ENCODE results near the gene RNASEH2A.

RNASEH2A gene

DNA sequence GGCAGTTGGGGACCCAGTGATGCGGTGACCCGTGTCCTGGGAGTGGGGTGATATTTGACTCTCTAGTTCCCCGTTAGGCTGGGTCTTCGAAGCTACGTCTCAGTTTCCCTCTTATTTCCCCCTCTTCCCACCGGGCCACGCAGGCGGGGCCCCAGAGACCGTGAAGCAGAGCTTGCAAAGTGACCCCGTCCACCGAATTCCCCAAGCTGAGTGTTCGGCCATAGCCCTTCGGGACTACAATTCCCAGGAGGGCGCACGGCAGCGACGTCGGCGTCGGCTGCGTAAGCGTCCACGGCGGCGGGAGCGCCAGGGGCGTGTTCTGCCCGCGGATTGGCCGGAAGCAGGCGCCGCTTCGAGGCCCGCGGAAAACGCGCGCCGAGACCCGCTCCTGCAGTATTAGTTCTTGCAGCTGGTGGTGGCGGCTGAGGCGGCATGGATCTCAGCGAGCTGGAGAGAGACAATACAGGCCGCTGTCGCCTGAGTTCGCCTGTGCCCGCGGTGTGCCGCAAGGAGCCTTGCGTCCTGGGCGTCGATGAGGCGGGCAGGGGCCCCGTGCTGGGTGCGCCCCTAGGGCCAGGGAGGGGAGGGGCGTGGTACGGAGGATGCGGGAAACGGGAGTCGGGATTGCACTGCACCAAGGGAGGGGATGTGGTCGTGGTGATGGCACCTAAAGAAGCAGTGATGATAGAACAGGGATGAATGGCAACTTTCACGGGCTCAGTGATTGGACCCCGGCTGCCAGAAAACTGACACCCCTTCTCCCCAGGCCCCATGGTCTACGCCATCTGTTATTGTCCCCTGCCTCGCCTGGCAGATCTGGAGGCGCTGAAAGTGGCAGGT, at the start of gene RNASEH2A:
RNASEH2A (plus strand) TSS at position 343 of the 840 bp plus-strand sequence; CDS start at position 433, 90 bp downstream.
- H3K4me3 ChIP-seq (ENCODE audit: low read length): peak within 1 kb of the TSS; percentile 16
- no peaks in the 10 kb centered on the region for H3K9me3 ChIP-seq (ENCODE audit: control insufficient read depth, low read length)
- H3K27me3 ChIP-seq (ENCODE audit: control insufficient read depth, insufficient read depth, low read length): no peaks in the 10 kb centered on the region
- peak within 1 kb of the TSS; percentile 53 for H3K9ac ChIP-seq (ENCODE audit: low read length)
- H3K4me1 ChIP-seq (ENCODE audit: control insufficient read depth, insufficient read depth, low read length): peaks cover 21% of the 10 kb centered on the region
- H3K36me3 ChIP-seq (ENCODE audit: control insufficient read depth, insufficient read depth, low read length): no peaks in the 10 kb centered on the region

DNA sequence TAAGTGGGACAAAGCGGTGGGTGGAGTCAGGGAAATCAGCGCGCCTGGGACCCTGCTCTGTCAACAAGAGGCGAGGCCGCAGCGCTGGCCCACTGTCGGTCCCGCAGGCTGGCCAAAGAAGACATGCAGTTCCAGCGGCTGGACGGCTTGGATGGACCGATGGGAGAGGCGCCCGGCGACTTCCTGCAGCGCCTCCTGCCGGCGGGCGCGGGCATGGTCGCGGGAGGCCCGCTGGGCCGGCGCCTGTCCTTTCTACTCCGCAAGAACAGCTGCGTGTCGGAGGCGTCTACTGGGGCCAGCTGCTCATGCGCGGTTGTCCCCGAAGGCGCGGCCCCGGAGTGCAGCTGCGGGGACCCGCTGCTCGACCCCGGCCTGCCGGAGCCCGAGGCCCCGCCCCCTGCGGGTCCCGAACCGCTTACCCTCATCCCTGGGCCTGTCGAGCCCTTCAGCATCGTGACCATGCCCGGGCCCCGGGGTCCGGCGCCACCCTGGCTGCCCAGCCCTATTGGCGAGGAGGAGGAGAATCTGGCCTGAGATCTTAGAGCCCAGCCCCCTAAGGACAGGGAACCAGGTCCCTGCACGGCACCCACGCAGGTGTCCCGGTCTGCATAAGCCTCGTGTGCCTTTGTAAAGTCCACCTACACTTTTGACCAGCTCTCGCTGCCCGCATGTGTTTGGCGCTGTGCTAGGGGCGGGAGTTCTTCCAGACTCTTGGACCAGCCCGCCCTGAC, 48.7 kb upstream of the RNASEH2A start:
- Histone ChIP-seq H3K4me3 (ENCODE audit: low read length) (no peak overlapping the region), H3K36me3 (ENCODE audit: control insufficient read depth, insufficient read depth, low read length) (no peaks in the 10 kb centered on the region), H3K27me3 (ENCODE audit: control insufficient read depth, insufficient read depth, low read length) (peaks cover 6% of the 10 kb centered on the region), H3K9me3 (ENCODE audit: control insufficient read depth, low read length) (no peaks in the 10 kb centered on the region), H3K9ac (ENCODE audit: low read length) (peak overlapping the region; percentile 31), H3K4me1 (ENCODE audit: control insufficient read depth, insufficient read depth, low read length) (peaks cover 10% of the 10 kb centered on the region)

GRCh38 chr19:12759686-12760085, 46.7 kb upstream of the RNASEH2A start:
- H3K9me3 ChIP-seq (ENCODE audit: control insufficient read depth, low read length): no peaks in the 10 kb centered on the region
- H3K4me1 ChIP-seq (ENCODE audit: control insufficient read depth, insufficient read depth, low read length): peaks cover 10% of the 10 kb centered on the region
- no peak overlapping the region for H3K4me3 ChIP-seq (ENCODE audit: low read length)
- H3K9ac ChIP-seq (ENCODE audit: low read length): no peak overlapping the region
- H3K27me3 ChIP-seq (ENCODE audit: control insufficient read depth, insufficient read depth, low read length): no peaks in the 10 kb centered on the region
- H3K36me3 ChIP-seq (ENCODE audit: control insufficient read depth, insufficient read depth, low read length): no peaks in the 10 kb centered on the region

DNA sequence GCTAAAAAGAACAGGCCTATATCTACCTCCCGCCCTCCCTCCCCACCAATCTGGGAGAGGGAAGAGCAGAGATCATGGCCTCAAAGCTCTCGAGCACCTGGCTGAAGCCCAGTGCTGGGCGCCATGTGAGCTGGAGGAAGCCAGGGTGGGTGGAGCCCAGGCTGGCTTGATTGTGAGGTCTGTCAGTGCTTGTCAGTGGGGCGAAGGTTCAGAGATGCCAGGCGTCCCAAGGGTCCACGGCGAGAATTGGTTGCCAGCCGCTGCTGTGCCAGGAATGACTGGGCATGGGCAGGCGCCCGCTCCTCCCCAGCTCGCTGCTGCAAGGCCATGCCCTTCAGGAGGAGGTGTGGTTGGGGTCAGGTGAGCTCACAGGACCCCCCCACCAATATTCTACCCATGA, 43.3 kb upstream of the RNASEH2A start:
- no peaks in the 10 kb centered on the region for H3K36me3 ChIP-seq (ENCODE audit: control insufficient read depth, insufficient read depth, low read length)
- no peaks in the 10 kb centered on the region for H3K27me3 ChIP-seq (ENCODE audit: control insufficient read depth, insufficient read depth, low read length)
- H3K9ac ChIP-seq (ENCODE audit: low read length): no peak overlapping the region
- H3K9me3 ChIP-seq (ENCODE audit: control insufficient read depth, low read length): no peaks in the 10 kb centered on the region
- H3K4me3 ChIP-seq (ENCODE audit: low read length): no peak overlapping the region
- peaks cover under 1% of the 10 kb centered on the region for H3K4me1 ChIP-seq (ENCODE audit: control insufficient read depth, insufficient read depth, low read length)

DNA sequence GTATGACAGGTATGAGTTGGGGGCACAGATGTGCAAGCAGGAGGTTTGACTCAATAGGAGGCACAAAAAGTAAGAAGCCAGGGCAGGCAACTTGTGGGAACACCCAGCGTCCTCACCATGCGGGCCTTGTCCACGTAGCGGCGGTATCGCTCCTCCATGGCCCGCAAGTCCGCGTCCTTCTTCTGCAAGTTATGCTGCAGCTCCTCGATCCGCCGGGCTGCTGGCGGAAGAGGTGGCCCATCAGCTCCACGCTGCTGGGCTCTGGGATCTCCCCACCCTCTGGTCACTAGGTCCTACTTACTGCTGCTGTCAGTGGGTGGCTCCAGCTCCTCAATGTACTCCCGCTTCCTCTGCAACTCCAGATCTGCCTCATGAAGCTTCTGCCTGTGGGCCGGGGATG, 41.7 kb upstream of the RNASEH2A start:
- H3K9me3 ChIP-seq (ENCODE audit: control insufficient read depth, low read length): no peaks in the 10 kb centered on the region
- no peak overlapping the region for H3K4me3 ChIP-seq (ENCODE audit: low read length)
- no peaks in the 10 kb centered on the region for H3K27me3 ChIP-seq (ENCODE audit: control insufficient read depth, insufficient read depth, low read length)
- no peaks in the 10 kb centered on the region for H3K36me3 ChIP-seq (ENCODE audit: control insufficient read depth, insufficient read depth, low read length)
- no peak overlapping the region for H3K9ac ChIP-seq (ENCODE audit: low read length)
- no peaks in the 10 kb centered on the region for H3K4me1 ChIP-seq (ENCODE audit: control insufficient read depth, insufficient read depth, low read length)

DNA sequence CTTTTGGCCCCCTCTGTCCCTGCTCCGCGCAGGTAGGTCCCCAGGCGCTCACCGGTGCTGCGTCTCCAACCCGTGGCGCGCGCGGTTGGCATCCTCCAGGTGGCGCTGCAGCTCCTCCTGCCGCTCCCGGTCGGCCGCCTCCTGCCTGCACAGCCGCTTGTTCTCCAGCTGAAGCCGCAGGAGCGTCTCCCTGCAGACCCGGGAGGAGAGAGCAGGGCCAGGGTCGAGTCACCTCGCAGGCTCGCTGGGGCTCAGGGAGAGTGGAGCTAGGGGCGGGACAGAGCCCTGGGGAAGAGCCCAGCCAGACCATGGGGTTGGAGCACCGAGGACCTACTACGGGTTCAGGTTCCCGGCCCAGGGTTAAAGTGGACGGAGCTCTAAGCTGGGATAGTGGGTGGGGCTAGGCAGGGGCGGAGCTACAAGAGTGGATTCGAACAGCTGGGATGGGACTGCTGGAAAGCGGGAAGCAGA, 40.3 kb upstream of the RNASEH2A start:
- Histone ChIP-seq H3K36me3 (ENCODE audit: control insufficient read depth, insufficient read depth, low read length) (no peaks in the 10 kb centered on the region), H3K27me3 (ENCODE audit: control insufficient read depth, insufficient read depth, low read length) (no peaks in the 10 kb centered on the region), H3K9ac (ENCODE audit: low read length) (no peak overlapping the region), H3K4me3 (ENCODE audit: low read length) (no peak overlapping the region), H3K9me3 (ENCODE audit: control insufficient read depth, low read length) (no peaks in the 10 kb centered on the region), H3K4me1 (ENCODE audit: control insufficient read depth, insufficient read depth, low read length) (no peaks in the 10 kb centered on the region)

DNA sequence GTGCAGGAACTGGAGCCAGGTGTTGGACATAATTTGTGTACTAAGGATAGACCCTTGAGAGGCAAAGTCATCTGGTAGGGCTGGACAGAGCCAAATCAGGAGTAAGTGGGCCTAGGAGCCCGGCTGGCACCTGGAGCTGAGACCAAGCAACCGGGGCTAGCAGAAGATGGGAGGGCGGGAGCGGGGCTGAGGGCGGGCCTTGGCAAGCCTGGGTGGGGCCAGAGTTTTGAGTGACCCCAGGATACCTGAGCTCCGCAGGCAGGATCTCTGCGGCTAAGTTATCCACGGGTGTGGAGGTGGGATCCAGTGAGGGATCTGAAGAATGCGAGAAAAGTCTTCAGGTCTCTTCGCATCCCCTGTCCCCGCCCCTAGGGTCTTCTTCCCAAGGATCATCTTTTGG, 39.2 kb upstream of the RNASEH2A start:
- no peak overlapping the region for H3K9ac ChIP-seq (ENCODE audit: low read length)
- H3K27me3 ChIP-seq (ENCODE audit: control insufficient read depth, insufficient read depth, low read length): no peaks in the 10 kb centered on the region
- no peaks in the 10 kb centered on the region for H3K36me3 ChIP-seq (ENCODE audit: control insufficient read depth, insufficient read depth, low read length)
- no peaks in the 10 kb centered on the region for H3K9me3 ChIP-seq (ENCODE audit: control insufficient read depth, low read length)
- H3K4me3 ChIP-seq (ENCODE audit: low read length): no peak overlapping the region
- H3K4me1 ChIP-seq (ENCODE audit: control insufficient read depth, insufficient read depth, low read length): peaks cover 2% of the 10 kb centered on the region

GRCh38 chr19:12767666-12768065, 38.7 kb upstream of the RNASEH2A start:
- Histone ChIP-seq H3K36me3 (ENCODE audit: control insufficient read depth, insufficient read depth, low read length) (no peaks in the 10 kb centered on the region), H3K27me3 (ENCODE audit: control insufficient read depth, insufficient read depth, low read length) (no peaks in the 10 kb centered on the region), H3K4me1 (ENCODE audit: control insufficient read depth, insufficient read depth, low read length) (peaks cover 5% of the 10 kb centered on the region), H3K9me3 (ENCODE audit: control insufficient read depth, low read length) (no peaks in the 10 kb centered on the region), H3K9ac (ENCODE audit: low read length) (no peak overlapping the region), H3K4me3 (ENCODE audit: low read length) (no peak overlapping the region)

DNA sequence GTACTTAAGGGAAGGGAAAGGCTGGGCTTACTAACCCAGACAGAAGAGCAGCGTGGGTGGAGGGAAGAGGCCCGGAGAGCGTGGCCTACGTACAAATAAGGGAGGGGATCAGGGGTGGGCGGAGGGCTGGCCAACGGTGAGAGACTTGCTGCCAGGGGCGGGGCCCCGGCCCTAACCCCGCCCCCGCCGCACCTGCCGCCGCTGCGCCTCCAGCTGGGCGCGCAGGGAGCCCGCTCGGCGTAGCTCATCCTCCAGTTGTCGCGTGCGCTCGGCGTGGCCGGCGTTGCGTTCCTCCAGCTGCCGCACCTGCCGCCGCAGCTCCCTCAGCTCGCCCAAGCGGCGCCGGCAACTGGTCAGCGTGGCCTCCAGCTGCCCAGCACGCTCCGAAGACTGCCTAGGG, 36.7 kb upstream of the RNASEH2A start:
- no peaks in the 10 kb centered on the region for H3K9me3 ChIP-seq (ENCODE audit: control insufficient read depth, low read length)
- no peak overlapping the region for H3K9ac ChIP-seq (ENCODE audit: low read length)
- no peak overlapping the region for H3K4me3 ChIP-seq (ENCODE audit: low read length)
- peaks cover 10% of the 10 kb centered on the region for H3K4me1 ChIP-seq (ENCODE audit: control insufficient read depth, insufficient read depth, low read length)
- no peaks in the 10 kb centered on the region for H3K27me3 ChIP-seq (ENCODE audit: control insufficient read depth, insufficient read depth, low read length)
- no peaks in the 10 kb centered on the region for H3K36me3 ChIP-seq (ENCODE audit: control insufficient read depth, insufficient read depth, low read length)

GRCh38 chr19:12770922-12771321, 35.5 kb upstream of the RNASEH2A start:
- Histone ChIP-seq H3K4me1 (ENCODE audit: control insufficient read depth, insufficient read depth, low read length) (peaks cover 12% of the 10 kb centered on the region), H3K4me3 (ENCODE audit: low read length) (no peak overlapping the region), H3K9me3 (ENCODE audit: control insufficient read depth, low read length) (no peaks in the 10 kb centered on the region), H3K27me3 (ENCODE audit: control insufficient read depth, insufficient read depth, low read length) (no peaks in the 10 kb centered on the region), H3K36me3 (ENCODE audit: control insufficient read depth, insufficient read depth, low read length) (no peaks in the 10 kb centered on the region), H3K9ac (ENCODE audit: low read length) (no peak overlapping the region)

DNA sequence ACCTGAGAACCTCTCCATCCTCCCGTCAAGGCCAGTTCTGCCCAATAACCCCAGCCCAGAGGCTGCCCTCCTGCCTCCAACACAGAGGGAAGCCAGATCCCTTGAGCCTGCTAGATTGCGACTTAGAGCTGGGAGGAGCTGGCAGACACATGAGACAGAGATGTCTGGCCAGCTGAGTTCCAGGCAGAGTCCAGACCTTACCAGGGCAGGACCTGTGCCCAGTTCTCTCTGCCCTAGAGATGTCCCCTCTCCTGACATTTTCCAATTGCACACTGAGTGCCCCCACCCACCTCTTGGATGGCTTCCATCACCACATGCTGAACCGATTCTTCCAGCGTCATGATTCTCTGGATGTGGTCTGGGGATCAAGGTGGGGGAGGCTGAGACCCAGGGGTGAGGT, 34.1 kb upstream of the RNASEH2A start:
- peaks cover 14% of the 10 kb centered on the region for H3K4me1 ChIP-seq (ENCODE audit: control insufficient read depth, insufficient read depth, low read length)
- H3K9ac ChIP-seq (ENCODE audit: low read length): no peak overlapping the region
- H3K9me3 ChIP-seq (ENCODE audit: control insufficient read depth, low read length): no peaks in the 10 kb centered on the region
- H3K36me3 ChIP-seq (ENCODE audit: control insufficient read depth, insufficient read depth, low read length): no peaks in the 10 kb centered on the region
- no peaks in the 10 kb centered on the region for H3K27me3 ChIP-seq (ENCODE audit: control insufficient read depth, insufficient read depth, low read length)
- H3K4me3 ChIP-seq (ENCODE audit: low read length): no peak overlapping the region

DNA sequence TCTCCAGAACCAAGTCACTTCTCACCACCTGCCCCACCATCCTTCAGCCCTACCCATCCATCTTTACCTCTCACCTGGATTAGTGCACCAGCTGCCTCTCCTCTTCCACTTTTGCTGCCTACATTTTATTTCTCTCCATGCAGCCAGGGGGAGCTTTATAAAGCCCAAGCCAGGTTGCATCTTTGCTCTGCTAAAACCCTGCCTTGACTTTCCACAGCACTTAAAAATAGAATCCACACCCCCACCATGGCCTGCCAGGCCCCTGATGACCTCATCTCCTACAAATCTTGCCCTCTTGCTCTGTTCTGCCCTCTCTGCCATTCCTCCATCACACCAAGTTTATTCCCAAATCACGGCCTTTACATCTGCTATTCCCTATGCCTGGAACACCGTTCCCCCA, 32.8 kb upstream of the RNASEH2A start:
- Histone ChIP-seq H3K4me1 (ENCODE audit: control insufficient read depth, insufficient read depth, low read length) (peaks cover 22% of the 10 kb centered on the region), H3K9me3 (ENCODE audit: control insufficient read depth, low read length) (no peaks in the 10 kb centered on the region), H3K36me3 (ENCODE audit: control insufficient read depth, insufficient read depth, low read length) (no peaks in the 10 kb centered on the region), H3K9ac (ENCODE audit: low read length) (no peak overlapping the region), H3K27me3 (ENCODE audit: control insufficient read depth, insufficient read depth, low read length) (no peaks in the 10 kb centered on the region), H3K4me3 (ENCODE audit: low read length) (no peak overlapping the region)
